ENCODE results near the gene ST3GAL6. TPM values are rescaled to one million over a fixed set of nuclear protein-coding genes. Genes with fewer than 3 reads are reported as not detected.

Gene ST3GAL6
- total and polyA plus RNA-seq, 2 of the 13 experiments (the other 11 are each of a cell fraction or from before 2014, with no cell fraction given) = 17.5 to 23.2 TPM

DNA sequence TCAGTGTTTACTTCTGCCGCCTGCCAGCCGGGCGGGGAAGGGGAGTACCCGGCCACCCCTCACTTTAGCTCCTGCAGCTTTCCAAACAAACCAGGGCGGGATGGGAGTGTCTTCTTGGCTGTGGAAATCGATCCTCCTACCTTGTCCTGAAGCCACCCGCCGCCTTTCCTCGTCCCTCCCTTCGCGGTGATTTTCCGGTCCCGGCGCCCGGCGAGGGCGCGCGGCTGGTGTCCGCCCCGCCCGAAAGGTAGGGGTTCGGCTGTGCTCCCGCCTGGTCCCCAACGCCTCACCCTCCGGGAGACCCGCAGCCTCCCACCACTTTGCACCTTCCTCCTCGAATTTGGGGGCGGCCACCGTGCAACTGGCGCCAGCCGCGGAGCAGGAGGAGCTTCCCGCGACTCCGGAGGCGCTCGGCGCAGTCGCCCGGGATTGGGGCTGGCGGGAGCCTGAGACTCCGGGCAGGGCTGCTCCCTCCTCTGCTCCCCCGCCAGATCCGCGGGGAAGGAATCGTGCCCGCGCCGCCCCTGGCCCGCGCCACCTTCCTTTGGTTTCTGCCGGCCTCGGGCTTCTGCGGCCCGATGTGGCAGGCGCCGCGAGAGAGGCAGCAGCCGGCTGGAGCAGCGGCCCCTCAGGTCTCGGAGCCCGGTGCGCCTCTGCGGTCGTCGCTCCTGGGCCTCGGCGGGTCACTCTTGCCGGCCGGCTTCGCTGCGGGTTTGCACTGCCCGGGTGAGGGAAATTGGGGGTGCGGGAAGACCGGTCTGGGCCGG lies 30.7 kb upstream of the ST3GAL6 start (continued):
- TF ChIP-seq JARID2 (CRISPR knock-in tag; IDR thresholded peaks at IDR 0.05; ENCODE audit: insufficient replicate concordance) = no peak
- TF ChIP-seq EED (CRISPR knock-in tag; IDR thresholded peaks at IDR 0.05) = no peak
- TF ChIP-seq RBM39 (IDR thresholded peaks at IDR 0.05; ENCODE audit: low read depth, low read length, poor library complexity, severe bottlenecking) = peak; percentile 55
- no peak for TF ChIP-seq SCMH1 (CRISPR knock-in tag; IDR thresholded peaks at IDR 0.05; ENCODE audit: borderline replicate concordance)
- no peak for TF ChIP-seq MIXL1 (CRISPR knock-in tag; IDR thresholded peaks at IDR 0.05)
- TF ChIP-seq, protein P1, sequence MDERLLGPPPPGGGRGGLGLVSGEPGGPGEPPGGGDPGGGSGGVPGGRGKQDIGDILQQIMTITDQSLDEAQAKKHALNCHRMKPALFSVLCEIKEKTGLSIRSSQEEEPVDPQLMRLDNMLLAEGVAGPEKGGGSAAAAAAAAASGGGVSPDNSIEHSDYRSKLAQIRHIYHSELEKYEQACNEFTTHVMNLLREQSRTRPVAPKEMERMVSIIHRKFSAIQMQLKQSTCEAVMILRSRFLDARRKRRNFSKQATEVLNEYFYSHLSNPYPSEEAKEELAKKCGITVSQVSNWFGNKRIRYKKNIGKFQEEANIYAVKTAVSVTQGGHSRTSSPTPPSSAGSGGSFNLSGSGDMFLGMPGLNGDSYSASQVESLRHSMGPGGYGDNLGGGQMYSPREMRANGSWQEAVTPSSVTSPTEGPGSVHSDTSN (CRISPR knock-in tag; IDR thresholded peaks at IDR 0.05) = no peak
- TF ChIP-seq GTF3A (CRISPR knock-in tag; conservative IDR thresholded peaks at IDR 0.05) = no peak
- no peak for TF ChIP-seq TMF1 (CRISPR knock-in tag; IDR thresholded peaks at IDR 0.05; ENCODE audit: low read depth)
- TF ChIP-seq, protein P2, sequence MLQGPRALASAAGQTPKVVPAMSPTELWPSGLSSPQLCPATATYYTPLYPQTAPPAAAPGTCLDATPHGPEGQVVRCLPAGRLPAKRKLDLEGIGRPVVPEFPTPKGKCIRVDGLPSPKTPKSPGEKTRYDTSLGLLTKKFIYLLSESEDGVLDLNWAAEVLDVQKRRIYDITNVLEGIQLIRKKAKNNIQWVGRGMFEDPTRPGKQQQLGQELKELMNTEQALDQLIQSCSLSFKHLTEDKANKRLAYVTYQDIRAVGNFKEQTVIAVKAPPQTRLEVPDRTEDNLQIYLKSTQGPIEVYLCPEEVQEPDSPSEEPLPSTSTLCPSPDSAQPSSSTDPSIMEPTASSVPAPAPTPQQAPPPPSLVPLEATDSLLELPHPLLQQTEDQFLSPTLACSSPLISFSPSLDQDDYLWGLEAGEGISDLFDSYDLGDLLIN (CRISPR knock-in tag; IDR thresholded peaks at IDR 0.05; ENCODE audit: borderline replicate concordance) = no peak
- TF ChIP-seq ZBTB7B (CRISPR knock-in tag; IDR thresholded peaks at IDR 0.05) = no peak; the same call in 1 of the 2 replicates
- no peak; the same call in 1 of the 2 replicates for TF ChIP-seq ZNF230 (CRISPR knock-in tag; IDR thresholded peaks at IDR 0.05)
- TF ChIP-seq ZNF331 (CRISPR knock-in tag; IDR thresholded peaks at IDR 0.05) = no peak
- TF ChIP-seq, protein P3, sequence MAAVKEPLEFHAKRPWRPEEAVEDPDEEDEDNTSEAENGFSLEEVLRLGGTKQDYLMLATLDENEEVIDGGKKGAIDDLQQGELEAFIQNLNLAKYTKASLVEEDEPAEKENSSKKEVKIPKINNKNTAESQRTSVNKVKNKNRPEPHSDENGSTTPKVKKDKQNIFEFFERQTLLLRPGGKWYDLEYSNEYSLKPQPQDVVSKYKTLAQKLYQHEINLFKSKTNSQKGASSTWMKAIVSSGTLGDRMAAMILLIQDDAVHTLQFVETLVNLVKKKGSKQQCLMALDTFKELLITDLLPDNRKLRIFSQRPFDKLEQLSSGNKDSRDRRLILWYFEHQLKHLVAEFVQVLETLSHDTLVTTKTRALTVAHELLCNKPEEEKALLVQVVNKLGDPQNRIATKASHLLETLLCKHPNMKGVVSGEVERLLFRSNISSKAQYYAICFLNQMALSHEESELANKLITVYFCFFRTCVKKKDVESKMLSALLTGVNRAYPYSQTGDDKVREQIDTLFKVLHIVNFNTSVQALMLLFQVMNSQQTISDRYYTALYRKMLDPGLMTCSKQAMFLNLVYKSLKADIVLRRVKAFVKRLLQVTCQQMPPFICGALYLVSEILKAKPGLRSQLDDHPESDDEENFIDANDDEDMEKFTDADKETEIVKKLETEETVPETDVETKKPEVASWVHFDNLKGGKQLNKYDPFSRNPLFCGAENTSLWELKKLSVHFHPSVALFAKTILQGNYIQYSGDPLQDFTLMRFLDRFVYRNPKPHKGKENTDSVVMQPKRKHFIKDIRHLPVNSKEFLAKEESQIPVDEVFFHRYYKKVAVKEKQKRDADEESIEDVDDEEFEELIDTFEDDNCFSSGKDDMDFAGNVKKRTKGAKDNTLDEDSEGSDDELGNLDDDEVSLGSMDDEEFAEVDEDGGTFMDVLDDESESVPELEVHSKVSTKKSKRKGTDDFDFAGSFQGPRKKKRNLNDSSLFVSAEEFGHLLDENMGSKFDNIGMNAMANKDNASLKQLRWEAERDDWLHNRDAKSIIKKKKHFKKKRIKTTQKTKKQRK (IDR thresholded peaks at IDR 0.05; ENCODE audit: low read length) = no peak
- no peak for TF ChIP-seq KAT2B (IDR thresholded peaks at IDR 0.05; ENCODE audit: borderline replicate concordance, low read depth, low read length)
- TF ChIP-seq, protein P4, sequence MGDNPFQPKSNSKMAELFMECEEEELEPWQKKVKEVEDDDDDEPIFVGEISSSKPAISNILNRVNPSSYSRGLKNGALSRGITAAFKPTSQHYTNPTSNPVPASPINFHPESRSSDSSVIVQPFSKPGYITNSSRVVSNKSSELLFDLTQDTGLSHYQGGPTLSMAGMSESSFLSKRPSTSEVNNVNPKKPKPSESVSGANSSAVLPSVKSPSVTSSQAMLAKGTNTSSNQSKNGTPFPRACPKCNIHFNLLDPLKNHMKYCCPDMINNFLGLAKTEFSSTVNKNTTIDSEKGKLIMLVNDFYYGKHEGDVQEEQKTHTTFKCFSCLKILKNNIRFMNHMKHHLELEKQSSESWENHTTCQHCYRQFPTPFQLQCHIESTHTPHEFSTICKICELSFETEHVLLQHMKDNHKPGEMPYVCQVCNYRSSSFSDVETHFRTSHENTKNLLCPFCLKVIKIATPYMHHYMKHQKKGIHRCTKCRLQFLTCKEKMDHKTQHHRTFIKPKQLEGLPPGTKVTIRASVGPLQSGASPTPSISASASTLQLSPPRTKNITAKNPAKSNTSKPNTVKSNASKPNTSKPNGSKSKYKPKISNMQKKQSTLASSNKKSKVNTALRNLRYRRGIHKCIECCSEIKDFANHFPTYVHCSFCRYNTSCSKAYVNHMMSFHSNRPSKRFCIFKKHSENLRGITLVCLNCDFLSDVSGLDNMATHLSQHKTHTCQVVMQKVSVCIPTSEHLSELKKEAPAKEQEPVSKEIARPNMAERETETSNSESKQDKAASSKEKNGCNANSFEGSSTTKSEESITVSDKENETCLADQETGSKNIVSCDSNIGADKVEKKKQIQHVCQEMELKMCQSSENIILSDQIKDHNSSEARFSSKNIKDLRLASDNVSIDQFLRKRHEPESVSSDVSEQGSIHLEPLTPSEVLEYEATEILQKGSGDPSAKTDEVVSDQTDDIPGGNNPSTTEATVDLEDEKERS (CRISPR knock-in tag; IDR thresholded peaks at IDR 0.05) = no peak
- TF ChIP-seq ZMYM2 (CRISPR knock-in tag; IDR thresholded peaks at IDR 0.05) = no peak
- no peak for TF ChIP-seq SP2 (CRISPR knock-in tag; IDR thresholded peaks at IDR 0.05)
- no peak; the same call in 1 of the 2 replicates for TF ChIP-seq ZNF839 (CRISPR knock-in tag; IDR thresholded peaks at IDR 0.05; ENCODE audit: borderline replicate concordance)
- TF ChIP-seq ZNF232 (CRISPR knock-in tag; IDR thresholded peaks at IDR 0.05; ENCODE audit: borderline replicate concordance) = 0 out of 2 replicates have a peak, but pooled peaks have one; percentile 27
- no peak for TF ChIP-seq POLR2AphosphoS2 (IDR thresholded peaks at IDR 0.05; ENCODE audit: low read depth, low read length)
- TF ChIP-seq ZBTB8A (CRISPR knock-in tag; IDR thresholded peaks at IDR 0.05; ENCODE audit: borderline replicate concordance, low read depth) = no peak
